H9 (cell line): ENCODE data around the gene TMEM164. TPM values are rescaled to one million over a fixed set of nuclear protein-coding genes. Genes with fewer than 3 reads are reported as not detected.

Experiments used
- DNase-seq: peaks from one replicate; pipeline ENCODE4 v3.0.0-alpha.2; 2017
- H2AFZ ChIP-seq: one replicate; pipeline ENCODE4 v1.6.1; 2013; ENCODE audit warnings: mild to moderate bottlenecking, low read length, control low read depth, moderate library complexity
- H2AK5ac ChIP-seq: 2 replicates; pipeline ENCODE4 v1.6.1; 2013; ENCODE audit warnings: low read length, control low read depth, mixed read lengths; ENCODE audit not compliant: insufficient read length
- H2BK120ac ChIP-seq: one replicate; pipeline ENCODE4 v1.6.1; 2013; ENCODE audit warnings: low read depth, mild to moderate bottlenecking, low read length, control low read depth, inconsistent platforms; ENCODE audit not compliant: poor library complexity, severe bottlenecking
- H2BK12ac ChIP-seq: 2 replicates; pipeline ENCODE4 v1.6.1; 2013; ENCODE audit warnings: low read length, control low read depth, mixed read lengths, low read depth; ENCODE audit not compliant: insufficient read length
- H2BK15ac ChIP-seq: 2 replicates; pipeline ENCODE4 v1.6.1; 2013; ENCODE audit warnings: low read depth, low read length, control low read depth
- H2BK20ac ChIP-seq: one replicate; pipeline ENCODE4 v1.6.1; 2013; ENCODE audit warnings: low read depth, mild to moderate bottlenecking, low read length, control low read depth, inconsistent platforms; ENCODE audit not compliant: poor library complexity, severe bottlenecking
- H2BK5ac ChIP-seq: 2 replicates; pipeline ENCODE4 v1.6.1; 2013; ENCODE audit warnings: low read length, control low read depth, mixed read lengths; ENCODE audit not compliant: insufficient read length
- H3K14ac ChIP-seq: 2 replicates; pipeline ENCODE4 v1.6.1; 2013; ENCODE audit warnings: low read length, control low read depth; ENCODE audit not compliant: insufficient read depth
- H3K18ac ChIP-seq: 2 replicates; pipeline ENCODE4 v1.6.1; 2013; ENCODE audit warnings: low read depth, mild to moderate bottlenecking, mixed read lengths, low read length, control low read depth; ENCODE audit not compliant: insufficient read length
- H3K23ac ChIP-seq: 2 replicates; pipeline ENCODE4 v1.6.1; 2013; ENCODE audit warnings: low read length, control low read depth, mixed read lengths, low read depth; ENCODE audit not compliant: insufficient read length
- H3K23me2 ChIP-seq: 2 replicates; pipeline ENCODE4 v1.6.1; 2013; ENCODE audit warnings: low read depth, mild to moderate bottlenecking, mixed read lengths, low read length, control low read depth; ENCODE audit not compliant: insufficient read length, poor library complexity, severe bottlenecking
- H3K27ac ChIP-seq: 2 replicates; pipeline ENCODE4 v1.5.1; 2013; ENCODE audit warnings: low read length, control low read depth, mixed read lengths, low read depth; ENCODE audit not compliant: insufficient read length
- H3K27me3 ChIP-seq: 2 replicates; pipeline ENCODE4 v1.6.1; 2013; ENCODE audit warnings: low read length, control low read depth, inconsistent platforms; ENCODE audit not compliant: insufficient read depth
- H3K4ac ChIP-seq: 2 replicates; pipeline ENCODE4 v1.6.1; 2013; ENCODE audit warnings: low read depth, mild to moderate bottlenecking, control low read depth, inconsistent platforms, low read length, moderate library complexity
- H3K4me1 ChIP-seq: 2 replicates; pipeline ENCODE4 v1.6.1; 2013; ENCODE audit warnings: low read length, control low read depth, inconsistent platforms; ENCODE audit not compliant: insufficient read depth
- H3K4me2 ChIP-seq: 2 replicates; pipeline ENCODE4 v1.6.1; 2013; ENCODE audit warnings: low read length, control low read depth, mixed read lengths; ENCODE audit not compliant: insufficient read length, insufficient read depth
- H3K56ac ChIP-seq: 2 replicates; pipeline ENCODE4 v1.6.1; 2013; ENCODE audit warnings: low read depth, mild to moderate bottlenecking, mixed read lengths, low read length, control low read depth; ENCODE audit not compliant: insufficient read length
- H3K79me1 ChIP-seq: 2 replicates; pipeline ENCODE4 v1.6.1; 2013; ENCODE audit warnings: low read depth, mild to moderate bottlenecking, moderate library complexity, low read length, control low read depth, inconsistent platforms; ENCODE audit not compliant: insufficient read depth, poor library complexity, severe bottlenecking
- H3K79me2 ChIP-seq: 2 replicates; pipeline ENCODE4 v1.6.1; 2013; ENCODE audit warnings: low read length, control low read depth, inconsistent platforms; ENCODE audit not compliant: insufficient read depth
- H3K9ac ChIP-seq: 2 replicates; pipeline ENCODE4 v1.6.1; 2013; ENCODE audit warnings: low read length, control low read depth, mixed read lengths; ENCODE audit not compliant: insufficient read length; ENCODE audit errors: extremely low read depth
- H3K9me3 ChIP-seq: one replicate; pipeline ENCODE4 v1.6.1; 2013; ENCODE audit warnings: low read depth, low read length, inconsistent platforms; ENCODE audit not compliant: control insufficient read depth
- H3T11ph ChIP-seq: one replicate; pipeline ENCODE4 v1.6.1; 2013; ENCODE audit warnings: mild to moderate bottlenecking, low read length, control low read depth, inconsistent platforms
- H4K20me1 ChIP-seq: one replicate; pipeline ENCODE4 v1.6.1; 2013; ENCODE audit not compliant: control insufficient read depth, insufficient read length, insufficient read depth
- H4K5ac ChIP-seq: 2 replicates; pipeline ENCODE4 v1.6.1; 2013; ENCODE audit warnings: low read depth, mild to moderate bottlenecking, mixed read lengths, low read length, control low read depth; ENCODE audit not compliant: insufficient read length
- H4K8ac ChIP-seq: replicated peaks from 2 replicates; pipeline ENCODE4 v1.6.1; 2013; ENCODE audit warnings: low read length, control low read depth, mixed read lengths, low read depth; ENCODE audit not compliant: insufficient read length
- H4K91ac ChIP-seq: 2 replicates; pipeline ENCODE4 v1.6.1; 2013; ENCODE audit warnings: low read depth, mild to moderate bottlenecking, moderate library complexity, mixed read lengths, low read length, control low read depth; ENCODE audit not compliant: insufficient read length
- H3K27ac Mint-ChIP-seq, 3 experiments: 2 replicates in 2 of 3; 3 replicates in 1 of 3; pipeline ENCODE4 v1.8.0; 2020 to 2021; ENCODE audit warnings: mixed read lengths in 3 of 3, mild to moderate bottlenecking in 1 of 3, moderate library complexity in 1 of 3
- H3K27me3 Mint-ChIP-seq: 2 replicates; pipeline ENCODE4 v1.8.0; 2021; ENCODE audit warnings: low read depth, mild to moderate bottlenecking, moderate library complexity, mixed read lengths
- H3K36me3 Mint-ChIP-seq, 3 experiments: 2 replicates in 2 of 3; 3 replicates in 1 of 3; pipeline ENCODE4 v1.8.0; 2020 to 2021; ENCODE audit warnings: low read depth in 3 of 3, mixed read lengths in 3 of 3; ENCODE audit not compliant: insufficient read depth in 1 of 3
- H3K4me1 Mint-ChIP-seq, 2 experiments: 2 replicates each; pipeline ENCODE4 v1.8.0; 2020; ENCODE audit warnings: mixed read lengths in 2 of 2
- H3K4me3 Mint-ChIP-seq, 2 experiments: 2 replicates in 1 of 2; 3 replicates in 1 of 2; pipeline ENCODE4 v1.8.0; 2020 to 2021; ENCODE audit warnings: mild to moderate bottlenecking in 2 of 2, mixed read lengths in 2 of 2, moderate library complexity in 1 of 2
- H3K9me3 Mint-ChIP-seq, 2 experiments: 2 replicates in 1 of 2; 3 replicates in 1 of 2; pipeline ENCODE4 v1.8.0; 2020; ENCODE audit warnings: mild to moderate bottlenecking in 2 of 2, mixed read lengths in 2 of 2, moderate library complexity in 1 of 2
- WGBS: extraction: QIAGEN DNeasy Blood & Tissue Kit; methylation state at CpG from one replicate; pipeline ENCODE4 v1.1.7; 2013; ENCODE audit warnings: missing lambda C conversion rate, low lambda C conversion rate, mixed read lengths; ENCODE audit not compliant: insufficient read length; ENCODE audit errors: extremely low coverage; 5-methylcytosine and 5-hydroxymethylcytosine counted together
- total RNA-seq: library from RNA; stranded (reverse); gene quantifications from 2 replicates; pipeline ENCODE4 v1.2.1, GENCODE V29; 2021
- TF ChIP-seq, protein P1 (sequence below): fragments of 200-600 bp; sonication (generic); conservative IDR thresholded peaks from 3 replicates; pipeline ENCODE4 v1.8.0; 2021; ENCODE audit warnings: antibody characterized with exemption, mild to moderate bottlenecking

TMEM164 gene
- total RNA-seq, 1 experiment from 2014 or later, result 30.4 TPM

DNA sequence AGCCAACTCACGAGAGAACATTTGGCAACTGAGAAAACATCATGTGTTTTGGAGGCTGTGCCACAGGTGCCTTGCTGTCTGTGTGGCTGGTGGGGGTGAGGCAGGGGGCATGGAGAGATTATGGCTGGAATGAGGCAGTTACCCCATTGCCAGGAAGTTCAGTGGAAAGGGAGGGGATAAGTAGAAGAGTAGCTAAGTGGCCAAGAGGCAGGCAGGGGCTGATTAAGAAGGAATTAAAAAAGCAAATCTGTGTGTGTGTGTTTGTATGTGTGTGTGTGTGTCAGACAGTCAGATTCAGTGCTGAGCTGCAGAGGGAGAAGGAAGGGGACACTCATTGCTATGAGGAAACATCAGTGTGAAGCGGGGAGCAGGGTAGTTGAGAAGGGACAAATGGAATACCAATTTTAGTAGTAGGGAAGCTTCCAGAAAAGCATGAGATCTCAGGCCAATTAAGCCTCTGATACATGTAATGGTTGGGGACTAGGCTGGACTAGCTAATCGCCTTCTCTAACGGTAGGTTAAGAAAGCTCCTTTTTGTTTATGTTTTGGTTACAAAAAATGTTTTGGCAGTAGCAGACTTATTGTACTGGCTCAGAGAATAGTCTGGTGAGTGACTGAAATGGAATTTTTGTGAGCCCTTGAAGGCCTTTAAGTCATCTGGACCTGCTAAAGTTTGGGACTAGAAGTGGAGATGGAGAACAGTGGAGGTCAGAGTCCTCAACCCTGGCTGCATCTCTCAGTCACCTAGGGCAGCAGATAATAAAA is 18.5 kb downstream of the TMEM164 start:
- no peak overlapping the region for H3K4me3 Mint-ChIP-seq
- Histone ChIP-seq H3K9ac (no peak overlapping the region), H2BK5ac (no peak overlapping the region), H3K14ac (no peak overlapping the region), H3K4me2 (no peak overlapping the region), H2BK120ac (no peak overlapping the region), H3K4ac (no peak overlapping the region), H4K5ac (no peak overlapping the region), H2AFZ (no peak overlapping the region), H3T11ph (no peak overlapping the region), H3K9me3 (no peaks in the 10 kb centered on the region), H3K56ac (no peak overlapping the region), H2AK5ac (no peak overlapping the region), H2BK20ac (no peak overlapping the region), H3K27ac (no peak overlapping the region), H4K8ac (no peak overlapping the region), H3K23me2 (no peaks in the 10 kb centered on the region), H3K27me3 (no peaks in the 10 kb centered on the region), H3K23ac (no peak overlapping the region), H3K4me1 (no peaks in the 10 kb centered on the region; the same call in 1 of the 2 replicates), H2BK12ac (no peak overlapping the region), H3K18ac (no peak overlapping the region), H3K79me2 (no peaks in the 10 kb centered on the region), H2BK15ac (no peak overlapping the region), H4K20me1 (no peaks in the 10 kb centered on the region), H4K91ac (no peak overlapping the region), H3K79me1 (no peaks in the 10 kb centered on the region)
- TF ChIP-seq, protein P1, sequence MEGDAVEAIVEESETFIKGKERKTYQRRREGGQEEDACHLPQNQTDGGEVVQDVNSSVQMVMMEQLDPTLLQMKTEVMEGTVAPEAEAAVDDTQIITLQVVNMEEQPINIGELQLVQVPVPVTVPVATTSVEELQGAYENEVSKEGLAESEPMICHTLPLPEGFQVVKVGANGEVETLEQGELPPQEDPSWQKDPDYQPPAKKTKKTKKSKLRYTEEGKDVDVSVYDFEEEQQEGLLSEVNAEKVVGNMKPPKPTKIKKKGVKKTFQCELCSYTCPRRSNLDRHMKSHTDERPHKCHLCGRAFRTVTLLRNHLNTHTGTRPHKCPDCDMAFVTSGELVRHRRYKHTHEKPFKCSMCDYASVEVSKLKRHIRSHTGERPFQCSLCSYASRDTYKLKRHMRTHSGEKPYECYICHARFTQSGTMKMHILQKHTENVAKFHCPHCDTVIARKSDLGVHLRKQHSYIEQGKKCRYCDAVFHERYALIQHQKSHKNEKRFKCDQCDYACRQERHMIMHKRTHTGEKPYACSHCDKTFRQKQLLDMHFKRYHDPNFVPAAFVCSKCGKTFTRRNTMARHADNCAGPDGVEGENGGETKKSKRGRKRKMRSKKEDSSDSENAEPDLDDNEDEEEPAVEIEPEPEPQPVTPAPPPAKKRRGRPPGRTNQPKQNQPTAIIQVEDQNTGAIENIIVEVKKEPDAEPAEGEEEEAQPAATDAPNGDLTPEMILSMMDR, result no peak
- no peak overlapping the region for H3K27ac Mint-ChIP-seq
- DNase-seq, result no peak
- WGBS, result no CpG with 5 or more reads among the region's 4 CpGs
- no peaks in the 10 kb centered on the region for H3K9me3 Mint-ChIP-seq
- peaks cover 0 to 5% (median 4%) of the 10 kb centered on the region in 3 experiments; a peak in 2 of 7 replicates for H3K36me3 Mint-ChIP-seq
- peaks cover 14 to 16% of the 10 kb centered on the region in 2 experiments for H3K4me1 Mint-ChIP-seq
- no peaks in the 10 kb centered on the region for H3K27me3 Mint-ChIP-seq
